GM19043 (cell line): ENCODE results near the gene MAGEA9.
"Not testable (repeated sequence)": the region's sequence is repeated elsewhere in the genome, so short reads cannot be mapped to it uniquely, and the experiment has no call there.

Experiments used
- ATAC-seq: cut with Tn5 transposase; IDR thresholded peaks from one replicate; pipeline ENCODE4 v1.9.1; 2021; ENCODE audit warnings: low read depth; ENCODE audit not compliant: unreplicated experiment

Gene MAGEA9

DNA sequence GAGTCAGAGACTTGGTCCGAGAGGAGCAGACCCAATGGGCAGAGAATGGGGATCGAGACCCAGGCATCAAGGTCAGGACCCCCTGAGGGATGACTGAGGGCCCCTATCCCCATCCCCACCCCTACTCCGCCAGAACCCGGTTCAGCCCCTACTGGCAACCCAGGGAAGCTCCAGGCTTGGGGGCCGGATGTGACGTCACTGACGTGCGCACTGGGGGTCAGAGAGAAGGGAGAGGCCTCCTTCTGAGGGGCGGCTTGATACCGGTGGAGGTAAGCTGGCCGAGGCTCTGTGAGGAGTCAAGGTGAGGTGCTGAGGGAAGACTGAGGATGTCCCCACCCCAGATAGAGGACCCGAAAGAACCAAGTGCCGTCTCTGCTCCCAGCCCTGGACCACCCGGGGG lies at the start of gene MAGEA9:
TSS of gene MAGEA9 (plus strand) at position 204 of the 400 bp plus-strand sequence. CDS start 4,281 bp downstream, outside the sequence.
- ATAC-seq = not testable (repeated sequence)

DNA sequence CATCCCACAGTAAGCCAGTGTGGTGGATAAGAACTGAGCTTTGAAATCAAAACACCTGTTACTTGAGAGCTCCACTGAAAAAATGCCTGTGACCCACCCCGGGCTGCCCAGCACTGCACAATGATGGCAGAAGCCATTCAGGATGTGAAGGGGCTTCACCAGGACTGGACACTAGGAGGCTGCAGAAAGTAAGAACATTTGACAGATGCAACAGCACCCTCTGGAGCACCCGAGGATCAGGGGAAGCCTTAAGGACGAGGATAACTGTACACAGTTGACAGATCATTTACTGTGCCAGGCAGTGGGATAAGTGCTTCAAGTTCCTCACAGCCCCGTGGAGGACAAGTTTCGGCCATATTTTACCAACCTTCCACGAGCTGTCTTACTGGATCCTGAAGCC lies 39.5 kb upstream of the MAGEA9 start:
- ATAC-seq = not testable (repeated sequence)

DNA sequence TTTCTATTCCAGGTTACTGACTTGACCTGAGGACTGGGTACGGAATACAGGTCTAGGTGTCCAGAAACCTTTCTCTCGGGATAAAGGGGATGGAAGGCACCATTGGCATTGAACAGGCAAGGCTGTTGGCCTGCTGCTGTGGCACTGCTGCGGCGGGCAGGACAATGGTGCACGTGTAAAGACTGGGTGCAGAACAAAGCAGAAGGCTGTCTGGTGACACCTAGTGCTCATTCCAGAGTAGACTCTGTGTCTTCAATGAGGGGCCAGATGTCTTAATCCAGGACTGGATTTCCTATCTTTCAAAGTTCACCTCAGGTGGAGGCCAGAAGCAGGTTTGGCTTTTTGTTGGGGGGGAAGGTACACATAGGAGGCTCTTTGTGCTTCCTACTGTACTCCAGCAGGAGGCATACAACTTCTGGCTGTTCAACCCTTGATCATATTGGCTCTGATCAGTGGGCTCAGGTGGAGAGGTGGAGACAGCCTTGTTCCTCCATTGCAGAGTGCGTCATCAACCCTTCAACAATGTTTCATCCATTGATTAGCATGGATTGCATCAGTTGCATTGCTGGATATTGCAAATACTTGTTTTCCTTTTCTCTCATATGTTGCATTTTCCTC lies 35.2 kb upstream of the MAGEA9 start:
- ATAC-seq = not testable (repeated sequence)

GRCh38 chrX:149757206-149758067 lies 24.3 kb upstream of the MAGEA9 start:
- ATAC-seq = no peak

GRCh38 chrX:149758068-149758714 lies 23.5 kb upstream of the MAGEA9 start:
- no peak for ATAC-seq

DNA sequence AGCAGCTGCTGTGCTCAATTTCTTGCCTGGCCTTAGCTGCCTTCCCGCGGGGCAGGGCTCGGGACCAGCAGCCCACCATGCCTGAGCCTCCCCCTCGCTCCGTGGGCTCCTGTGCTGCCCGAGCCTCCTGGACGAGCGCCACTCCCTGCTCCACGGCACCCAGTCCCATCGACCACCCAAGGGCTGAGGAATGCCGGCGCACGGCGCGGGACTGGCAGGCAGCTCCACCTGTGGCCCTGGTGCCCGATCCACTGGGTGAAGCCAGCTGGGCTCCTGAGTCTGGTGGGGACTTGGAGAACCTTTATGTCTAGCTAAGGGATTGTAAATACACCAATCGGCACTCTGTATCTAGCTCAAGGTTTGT lies 23.0 kb upstream of the MAGEA9 start:
- ATAC-seq = not testable (repeated sequence)

GRCh38 chrX:149759824-149760223 lies 21.9 kb upstream of the MAGEA9 start:
- ATAC-seq = no peak

DNA sequence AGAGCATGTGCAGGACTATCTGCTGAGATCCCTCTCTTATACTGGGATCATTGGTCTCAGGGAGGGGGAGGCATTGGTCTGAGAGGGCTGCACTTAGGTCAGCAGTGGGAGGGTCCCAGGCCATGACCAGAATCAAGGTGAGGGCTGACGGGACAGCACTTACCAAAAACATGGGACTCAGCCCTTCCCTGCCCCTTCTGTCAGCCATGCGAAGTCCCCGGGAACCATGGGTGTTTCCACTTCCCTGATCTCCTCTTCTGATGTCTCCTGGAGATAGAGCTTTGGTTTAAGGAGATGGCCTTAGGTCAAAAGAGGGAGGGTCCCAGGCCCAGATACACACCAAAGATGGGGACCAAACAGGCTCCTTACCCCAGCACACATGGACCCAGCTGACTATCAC lies 20.8 kb upstream of the MAGEA9 start:
- no peak for ATAC-seq

GRCh38 chrX:149761858-149762674 lies 19.7 kb upstream of the MAGEA9 start:
- ATAC-seq = not testable (repeated sequence)

GRCh38 chrX:149762696-149763614 lies 18.8 kb upstream of the MAGEA9 start:
- ATAC-seq = no peak

GRCh38 chrX:149770344-149770743 lies 11.4 kb upstream of the MAGEA9 start:
- not testable (repeated sequence) for ATAC-seq

GRCh38 chrX:149773026-149773425 lies 8.7 kb upstream of the MAGEA9 start:
- ATAC-seq = not testable (repeated sequence)

DNA sequence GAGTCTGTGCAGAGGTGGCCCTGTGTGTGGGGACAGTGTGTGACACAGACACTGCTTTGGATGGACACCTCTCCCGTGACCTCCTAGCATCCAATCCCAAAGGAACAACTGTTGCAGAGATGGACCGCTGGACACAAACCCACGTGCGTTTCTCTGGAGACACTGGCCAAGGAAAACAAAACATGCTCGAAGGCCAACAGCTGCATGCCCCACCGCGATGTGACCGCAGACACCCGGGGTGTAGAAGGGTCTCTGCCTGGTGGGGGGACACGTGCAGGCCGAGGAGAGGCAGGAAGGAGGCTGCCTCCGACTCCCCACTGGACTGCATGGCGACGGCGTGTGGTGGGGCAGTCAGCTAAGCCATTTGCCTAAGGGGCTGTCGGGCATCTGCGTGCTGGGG lies 8.0 kb upstream of the MAGEA9 start, which contains the start of gene HSFX1:
TSS of gene HSFX1 (plus strand) at position 301 of the 400 bp plus-strand sequence. CDS start 614 bp downstream, outside the sequence.
- not testable (repeated sequence) for ATAC-seq

DNA sequence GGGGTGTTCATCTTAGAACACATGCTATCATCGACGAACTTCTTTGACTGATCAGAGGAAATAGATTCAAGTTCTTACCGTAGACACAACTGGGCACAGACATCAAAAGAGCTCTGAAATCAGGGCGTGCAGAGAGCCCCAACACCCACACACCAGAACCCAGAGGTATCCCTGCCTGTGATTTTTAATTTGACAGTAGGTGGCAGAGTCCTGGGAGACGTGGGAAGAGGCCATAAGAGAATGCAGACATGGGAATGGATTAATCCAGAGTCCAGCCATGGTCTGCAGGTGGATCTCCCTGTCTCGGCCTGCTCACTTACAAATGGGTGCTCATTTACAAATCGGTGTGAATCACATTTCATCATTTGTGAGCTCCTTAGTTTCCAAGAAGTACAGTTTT lies 3.7 kb upstream of the MAGEA9 start:
- not testable (repeated sequence) for ATAC-seq

DNA sequence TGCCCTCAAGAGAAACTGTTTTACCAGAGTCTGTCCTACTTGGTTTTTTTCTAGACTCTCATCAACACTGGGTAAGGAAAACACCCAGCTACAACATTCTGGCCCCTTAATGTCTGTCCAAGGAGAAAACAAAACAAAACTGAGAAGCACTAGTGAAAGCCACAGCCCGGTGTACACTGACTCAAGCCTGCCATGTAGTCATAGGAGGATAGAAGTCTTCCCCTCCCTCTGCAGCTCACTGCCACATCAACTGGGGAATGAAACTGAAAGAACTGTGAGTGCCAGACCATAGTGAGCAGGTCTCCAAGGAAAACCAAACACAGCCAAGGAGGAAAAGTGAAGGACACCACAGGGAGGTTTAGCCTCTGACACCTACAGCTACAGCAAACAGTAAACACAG lies 13.8 kb downstream of the MAGEA9 start:
- ATAC-seq = peak; percentile 99

DNA sequence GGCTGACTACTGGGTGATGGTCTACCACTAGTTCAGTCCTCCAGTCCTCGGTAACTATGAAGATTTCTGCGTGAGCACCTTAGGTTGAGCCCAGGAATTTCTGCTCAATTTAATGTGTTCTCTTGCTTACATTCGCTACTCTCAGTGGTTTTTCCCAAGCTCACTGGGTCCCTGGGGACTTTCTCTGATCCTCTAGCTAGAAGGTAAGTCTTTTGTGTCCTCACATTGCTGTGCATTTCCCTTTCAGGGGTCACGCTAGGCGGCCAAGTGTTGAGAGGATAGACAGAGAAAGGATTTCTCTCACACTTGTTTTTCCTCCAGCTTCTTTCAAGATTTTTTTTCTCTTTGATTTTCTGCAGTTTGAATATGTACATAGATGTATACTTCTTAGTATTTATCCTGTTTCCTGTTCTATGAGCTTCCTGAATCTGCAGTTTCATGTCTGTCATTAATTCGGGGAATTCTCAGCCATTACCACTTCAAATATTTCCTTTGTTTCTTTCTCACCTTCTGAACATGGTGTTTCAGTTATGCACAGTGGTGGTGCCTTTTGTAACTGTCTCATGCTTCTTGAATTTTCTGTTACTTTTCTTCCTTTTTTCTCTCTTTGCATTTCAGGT lies 17.5 kb downstream of the MAGEA9 start:
- no peak for ATAC-seq

DNA sequence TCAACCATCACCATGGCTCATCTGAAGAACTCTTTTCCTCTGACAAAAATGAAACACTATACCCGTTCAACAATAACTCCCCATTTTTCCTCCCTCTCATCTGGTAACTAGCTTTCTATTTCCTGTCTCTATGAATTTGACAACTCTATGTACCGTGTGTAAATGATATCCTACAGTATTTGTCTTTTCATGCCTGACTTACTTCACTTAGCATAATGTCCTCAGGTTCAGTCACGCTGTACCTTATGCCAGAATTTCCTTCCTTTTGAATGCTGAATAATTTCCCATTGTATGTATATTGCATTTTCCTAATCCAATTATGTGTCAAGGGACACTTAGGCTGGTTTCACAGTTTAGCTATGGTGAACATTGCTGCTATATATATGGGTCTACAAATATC lies 18.2 kb downstream of the MAGEA9 start:
- ATAC-seq = no peak

- no peak for ATAC-seq
These were observed 21.8 kb downstream of the MAGEA9 start for GRCh38 chrX:149803458-149804062.

DNA sequence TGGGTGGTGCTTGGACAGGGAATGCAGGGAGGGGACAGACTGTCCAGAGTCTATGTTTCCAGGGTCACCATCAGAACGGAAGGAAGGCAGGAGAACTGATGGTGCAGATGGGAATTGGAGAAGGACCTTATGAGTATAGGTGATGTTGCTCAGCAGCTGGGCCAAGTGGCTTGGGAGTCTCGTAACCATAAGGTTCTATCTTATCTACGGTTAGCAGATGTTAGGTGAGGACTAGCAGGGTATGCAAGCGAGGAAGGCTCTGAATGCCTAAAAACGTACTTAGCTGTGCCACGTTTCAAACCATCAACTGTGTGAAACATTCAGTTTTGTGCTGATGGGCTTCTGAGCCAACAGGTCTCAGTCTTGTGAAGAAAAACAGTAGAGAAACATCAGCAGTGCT lies 22.4 kb downstream of the MAGEA9 start:
- ATAC-seq = no peak
